GM12873 (cell line): Measurements from ENCODE around the gene NSUN2.

Experiments
- TF ChIP-seq, protein P1 (sequence below): IDR thresholded peaks from 2 replicates; pipeline ENCODE4 v1.5.1; 2012; ENCODE audit warnings: low read depth, mild to moderate bottlenecking, moderate library complexity, low read length, control low read depth; ENCODE audit not compliant: insufficient read depth; ENCODE audit errors: missing control alignments

NSUN2 gene

GRCh38 chr5:6586647-6587042, 46.2 kb downstream of the NSUN2 start:
- TF ChIP-seq, protein P1, sequence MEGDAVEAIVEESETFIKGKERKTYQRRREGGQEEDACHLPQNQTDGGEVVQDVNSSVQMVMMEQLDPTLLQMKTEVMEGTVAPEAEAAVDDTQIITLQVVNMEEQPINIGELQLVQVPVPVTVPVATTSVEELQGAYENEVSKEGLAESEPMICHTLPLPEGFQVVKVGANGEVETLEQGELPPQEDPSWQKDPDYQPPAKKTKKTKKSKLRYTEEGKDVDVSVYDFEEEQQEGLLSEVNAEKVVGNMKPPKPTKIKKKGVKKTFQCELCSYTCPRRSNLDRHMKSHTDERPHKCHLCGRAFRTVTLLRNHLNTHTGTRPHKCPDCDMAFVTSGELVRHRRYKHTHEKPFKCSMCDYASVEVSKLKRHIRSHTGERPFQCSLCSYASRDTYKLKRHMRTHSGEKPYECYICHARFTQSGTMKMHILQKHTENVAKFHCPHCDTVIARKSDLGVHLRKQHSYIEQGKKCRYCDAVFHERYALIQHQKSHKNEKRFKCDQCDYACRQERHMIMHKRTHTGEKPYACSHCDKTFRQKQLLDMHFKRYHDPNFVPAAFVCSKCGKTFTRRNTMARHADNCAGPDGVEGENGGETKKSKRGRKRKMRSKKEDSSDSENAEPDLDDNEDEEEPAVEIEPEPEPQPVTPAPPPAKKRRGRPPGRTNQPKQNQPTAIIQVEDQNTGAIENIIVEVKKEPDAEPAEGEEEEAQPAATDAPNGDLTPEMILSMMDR: no peak

DNA sequence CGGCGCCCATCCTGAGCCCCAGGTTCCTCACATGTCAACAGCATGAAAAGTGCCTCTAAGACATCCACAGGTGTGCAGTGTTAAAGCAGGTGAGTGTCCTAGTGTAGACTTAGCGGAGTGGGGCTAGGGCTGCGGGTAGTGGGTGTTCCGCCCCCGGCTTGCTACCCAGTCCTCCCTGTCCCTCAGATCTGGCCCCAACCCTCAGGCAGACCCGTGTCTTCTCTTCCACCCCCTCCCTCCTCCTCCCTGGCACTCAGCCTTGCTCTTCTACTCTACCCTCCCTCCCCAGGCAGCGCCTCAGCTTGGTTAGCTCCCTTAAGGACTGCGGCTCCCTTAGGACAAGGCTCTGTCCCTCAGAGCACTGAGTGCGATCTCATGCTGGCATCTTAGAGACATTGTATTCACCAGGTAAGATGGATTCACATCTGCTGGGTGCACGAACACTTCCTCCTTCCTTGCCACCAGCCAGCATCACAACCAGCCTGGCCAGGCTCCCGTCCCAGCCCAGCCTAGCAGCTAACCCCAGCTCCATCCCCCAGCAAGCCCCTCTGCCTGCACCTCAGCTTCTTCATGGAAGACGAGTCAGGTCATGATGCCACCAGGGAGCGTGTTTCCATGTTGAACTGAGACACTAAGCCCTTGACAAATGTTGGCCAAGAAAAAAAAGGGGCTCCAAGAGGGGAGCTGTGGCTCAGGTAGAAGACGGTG, 46.8 kb downstream of the NSUN2 start:
- TF ChIP-seq, protein P1: no peak

DNA sequence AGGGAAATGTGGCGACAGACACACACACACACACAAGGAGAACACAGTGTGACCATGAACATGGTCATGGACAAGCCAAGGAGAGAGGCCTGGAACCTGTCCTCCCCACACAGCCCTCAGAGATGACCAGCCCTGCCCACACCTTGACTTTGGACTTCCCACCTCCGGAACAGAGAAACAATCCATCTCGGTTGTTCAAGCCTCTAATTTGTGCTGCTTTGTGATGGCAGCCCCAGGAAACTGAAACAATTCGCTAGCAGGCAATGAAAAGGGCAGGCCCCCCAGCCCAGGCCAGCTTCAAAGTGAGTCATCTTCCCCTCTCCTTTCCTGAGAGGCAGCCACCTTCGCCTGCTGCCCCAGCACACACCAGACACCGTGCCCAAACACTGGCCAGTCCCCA, 47.7 kb downstream of the NSUN2 start:
- TF ChIP-seq, protein P1: no peak

GRCh38 chr5:6584727-6585126, 48.1 kb downstream of the NSUN2 start:
- TF ChIP-seq, protein P1: no peak

GRCh38 chr5:6584101-6584645, 48.7 kb downstream of the NSUN2 start:
- TF ChIP-seq, protein P1: no peak

DNA sequence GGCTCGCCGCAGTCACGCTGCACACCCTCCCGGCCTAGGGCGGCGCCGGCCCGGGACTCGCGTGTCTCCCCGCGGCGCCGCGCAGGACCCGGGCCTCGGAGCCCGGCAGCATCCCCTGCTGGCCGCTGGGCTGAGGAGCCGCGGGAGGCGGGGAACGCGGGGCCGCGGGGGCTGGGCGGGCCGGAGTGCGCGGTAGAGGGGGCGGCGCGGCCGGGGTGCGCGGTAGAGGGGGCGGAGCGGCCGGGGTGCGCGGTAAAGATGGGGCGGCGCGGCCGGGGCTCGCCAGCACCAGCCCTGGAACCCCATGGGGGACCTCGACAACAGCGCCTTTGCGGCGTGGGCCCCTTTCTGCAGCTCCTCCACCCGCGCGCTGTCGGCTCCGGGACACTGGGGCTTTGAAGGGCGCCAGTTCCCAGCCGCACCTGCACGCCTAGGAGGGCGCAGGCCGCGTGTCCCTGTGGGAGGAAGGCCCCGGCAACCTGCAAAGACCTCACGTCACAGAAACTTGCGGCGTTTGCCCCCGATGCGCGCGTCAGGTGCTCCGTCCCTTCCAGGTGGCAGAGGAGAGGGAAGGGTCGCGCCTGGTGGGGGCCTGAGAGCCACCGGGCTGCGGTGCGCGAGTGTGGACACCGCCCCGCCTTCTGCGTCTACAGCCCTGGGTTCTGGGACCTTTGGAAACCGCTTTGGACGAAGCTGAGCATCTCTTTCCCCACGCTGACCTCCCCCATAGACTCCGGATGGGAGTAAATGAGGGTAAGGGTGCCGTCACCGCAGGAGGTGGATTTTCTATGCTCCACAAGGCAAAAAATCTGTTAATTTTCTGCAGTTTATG, 49.6 kb downstream of the NSUN2 start:
- TF ChIP-seq, protein P1: peak; percentile 26

- TF ChIP-seq, protein P1: no peak
These were observed 50.3 kb downstream of the NSUN2 start for GRCh38 chr5:6582507-6583048.
